ENCODE data around the gene PCSK5. TPM values are rescaled to one million over a fixed set of nuclear protein-coding genes. Genes with fewer than 3 reads are reported as not detected.
"Not testable (repeated sequence)": the region's sequence is repeated elsewhere in the genome, so short reads cannot be mapped to it uniquely, and the experiment has no call there.

PCSK5 gene
- total RNA-seq, 2 experiments from 2014 or later = 3.0 to 3.1 TPM

GRCh38 chr9:76032797-76033373 lies 142.4 kb downstream of the PCSK5 start:
- intact Hi-C loops (cut with DNase I, micrococcal nuclease) = no loop called here
- H3K27me3 Mint-ChIP-seq = no peaks in the 10 kb centered on the region
- no peak for DNase-seq
- H3K9me3 Mint-ChIP-seq (ENCODE audit: low read depth) = no peaks in the 10 kb centered on the region
- ChIA-PET CTCF (no interaction called here), POLR2A (no interaction called here)
- peaks cover 13% of the 10 kb centered on the region for H3K36me3 Mint-ChIP-seq (ENCODE audit: low read depth)
- peak overlapping the region; percentile 33 for H3K4me3 Mint-ChIP-seq
- ATAC-seq = no peak
- H3K4me1 Mint-ChIP-seq = peaks cover 36% of the 10 kb centered on the region
- no peak overlapping the region for H3K27ac Mint-ChIP-seq

GRCh38 chr9:76034049-76034448 lies 143.6 kb downstream of the PCSK5 start:
- peaks cover 10% of the 10 kb centered on the region for H3K36me3 Mint-ChIP-seq (ENCODE audit: low read depth)
- H3K27ac Mint-ChIP-seq = no peak overlapping the region
- H3K4me3 Mint-ChIP-seq = no peak overlapping the region
- H3K4me1 Mint-ChIP-seq = peaks cover 28% of the 10 kb centered on the region
- H3K27me3 Mint-ChIP-seq = no peaks in the 10 kb centered on the region
- intact Hi-C loops (cut with DNase I, micrococcal nuclease) = no loop called here
- no peaks in the 10 kb centered on the region for H3K9me3 Mint-ChIP-seq (ENCODE audit: low read depth)
- peak; percentile 42 for ATAC-seq
- ChIA-PET CTCF (interaction anchor here (0.6 kb wide), 1 partner anchor 39 kb away, joined by 3 read pairs; no protein-coding TSS in a partner anchor), POLR2A (no interaction called here)
- no peak for DNase-seq

DNA sequence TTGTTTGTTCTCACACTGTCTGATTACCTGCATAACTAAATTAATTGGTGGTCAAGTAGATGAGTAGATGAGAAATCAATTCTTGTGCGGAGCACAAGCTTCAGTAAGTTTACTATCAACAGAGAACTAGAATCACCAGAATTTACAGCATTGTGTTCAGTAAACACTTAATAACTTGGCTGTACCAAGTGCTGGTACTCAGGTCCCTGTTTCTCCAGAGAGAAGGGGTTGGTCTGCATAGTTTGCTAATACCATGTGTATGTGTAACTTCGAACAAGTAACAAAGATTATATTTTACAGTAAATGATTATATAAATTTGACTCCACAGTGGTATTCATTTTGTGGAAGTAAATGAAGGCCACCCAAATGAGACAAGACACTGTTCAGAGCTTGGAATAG lies 146.3 kb downstream of the PCSK5 start:
- ChIA-PET POLR2A (no interaction called here), CTCF (no interaction called here)
- Mint-ChIP-seq H3K27me3 (no peaks in the 10 kb centered on the region), H3K4me1 (peaks cover 29% of the 10 kb centered on the region), H3K4me3 (no peak overlapping the region), H3K27ac (no peak overlapping the region), H3K36me3 (ENCODE audit: low read depth) (peaks cover 4% of the 10 kb centered on the region), H3K9me3 (ENCODE audit: low read depth) (no peaks in the 10 kb centered on the region)
- no peak for DNase-seq
- no peak for ATAC-seq
- intact Hi-C loops (cut with DNase I, micrococcal nuclease) = no loop called here

- Mint-ChIP-seq H3K27ac (no peak overlapping the region), H3K4me3 (no peak overlapping the region), H3K9me3 (ENCODE audit: low read depth) (no peaks in the 10 kb centered on the region), H3K4me1 (peaks cover 20% of the 10 kb centered on the region), H3K27me3 (no peaks in the 10 kb centered on the region), H3K36me3 (ENCODE audit: low read depth) (peaks cover 4% of the 10 kb centered on the region)
- no peak for DNase-seq
- intact Hi-C loops (cut with DNase I, micrococcal nuclease) = no loop called here
- no peak for ATAC-seq
- POLR2A ChIA-PET = interaction anchor here (0.8 kb wide), 1 partner anchor 12 kb away, joined by 6 read pairs; no protein-coding TSS in a partner anchor
- CTCF ChIA-PET = no interaction called here
Observed at GRCh38 chr9:76037587-76038225, 147.2 kb downstream of the PCSK5 start.

GRCh38 chr9:76038431-76038830 lies 148.0 kb downstream of the PCSK5 start:
- Mint-ChIP-seq H3K36me3 (ENCODE audit: low read depth) (peaks cover 4% of the 10 kb centered on the region), H3K9me3 (ENCODE audit: low read depth) (no peaks in the 10 kb centered on the region), H3K27me3 (no peaks in the 10 kb centered on the region), H3K4me3 (no peak overlapping the region), H3K4me1 (peaks cover 16% of the 10 kb centered on the region), H3K27ac (no peak overlapping the region)
- POLR2A ChIA-PET = no interaction called here
- intact Hi-C loops (cut with DNase I, micrococcal nuclease) = no loop called here
- no peak for DNase-seq
- ATAC-seq = no peak
- CTCF ChIA-PET = no interaction called here

DNA sequence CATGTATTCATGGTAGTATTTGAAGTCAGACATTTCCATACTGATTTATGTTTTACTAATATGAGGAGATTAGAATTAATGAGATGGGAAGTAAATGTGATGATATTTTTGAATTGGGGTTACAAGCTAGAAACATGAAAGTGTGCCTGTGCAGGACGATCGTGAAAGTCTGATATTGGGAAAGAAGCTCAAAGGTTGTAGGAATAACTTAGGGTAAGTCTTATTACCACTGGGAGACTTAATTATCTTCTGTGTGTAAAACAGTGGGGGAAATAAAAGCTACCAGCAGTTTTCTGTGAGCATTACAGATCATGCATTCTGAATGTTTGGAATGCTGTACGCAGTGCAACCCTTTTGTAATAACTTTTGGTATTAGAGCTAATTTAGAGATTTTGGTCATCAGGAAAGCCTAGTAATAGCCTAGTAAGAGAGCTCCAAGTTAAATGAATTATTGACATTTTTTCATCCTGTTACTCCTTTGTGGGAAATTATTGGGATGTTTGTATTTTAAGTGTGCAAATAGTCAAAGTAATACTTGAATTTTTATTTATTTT lies 153.9 kb downstream of the PCSK5 start:
- DNase-seq (no peak), ATAC-seq (no peak)
- no peaks in the 10 kb centered on the region for H3K9me3 Mint-ChIP-seq (ENCODE audit: low read depth)
- peaks cover 2% of the 10 kb centered on the region for H3K4me1 Mint-ChIP-seq
- H3K4me3 Mint-ChIP-seq = no peak overlapping the region
- POLR2A ChIA-PET = no interaction called here
- intact Hi-C loops (cut with DNase I, micrococcal nuclease) = no loop called here
- no peak overlapping the region for H3K27ac Mint-ChIP-seq
- H3K27me3 Mint-ChIP-seq = no peaks in the 10 kb centered on the region
- CTCF ChIA-PET = interaction anchor here (0.7 to 1.1 kb wide), 2 partner anchors 13 to 189 kb away, joined by 3 to 4 read pairs; no protein-coding TSS in a partner anchor
- no peaks in the 10 kb centered on the region for H3K36me3 Mint-ChIP-seq (ENCODE audit: low read depth)

GRCh38 chr9:76045221-76045620 lies 154.7 kb downstream of the PCSK5 start:
- no peak overlapping the region for H3K4me3 Mint-ChIP-seq
- H3K4me1 Mint-ChIP-seq = peaks cover 2% of the 10 kb centered on the region
- no peak overlapping the region for H3K27ac Mint-ChIP-seq
- H3K27me3 Mint-ChIP-seq = no peaks in the 10 kb centered on the region
- ChIA-PET POLR2A (no interaction called here), CTCF (interaction anchor here (1.1 kb wide), 1 partner anchor 12 kb away, joined by 4 read pairs; no protein-coding TSS in a partner anchor)
- no peaks in the 10 kb centered on the region for H3K36me3 Mint-ChIP-seq (ENCODE audit: low read depth)
- intact Hi-C loops (cut with DNase I, micrococcal nuclease) = no loop called here
- H3K9me3 Mint-ChIP-seq (ENCODE audit: low read depth) = no peaks in the 10 kb centered on the region
- DNase-seq (no peak), ATAC-seq (no peak)

DNA sequence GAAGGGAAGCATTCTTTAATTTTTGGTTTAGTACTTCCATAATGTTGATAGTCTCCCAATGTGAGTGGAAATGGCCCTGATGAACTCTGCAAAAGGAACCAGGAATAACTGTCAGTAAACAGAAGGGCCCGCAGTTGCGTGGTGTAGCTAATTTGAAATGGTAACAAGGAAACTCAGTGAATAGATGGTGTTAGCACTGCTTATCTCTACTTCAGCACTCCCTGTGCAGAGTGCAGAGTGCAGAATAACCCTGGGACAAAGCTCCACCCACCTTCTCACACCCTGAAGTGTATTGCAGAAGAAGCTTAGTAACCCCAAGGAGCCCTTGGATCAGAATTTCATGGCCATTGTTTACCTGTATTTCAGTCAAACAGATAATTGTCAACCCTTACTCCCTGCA lies 158.9 kb downstream of the PCSK5 start:
- Mint-ChIP-seq H3K36me3 (ENCODE audit: low read depth) (peaks cover 7% of the 10 kb centered on the region), H3K4me3 (no peak overlapping the region), H3K27ac (no peak overlapping the region), H3K4me1 (no peaks in the 10 kb centered on the region), H3K27me3 (no peaks in the 10 kb centered on the region), H3K9me3 (ENCODE audit: low read depth) (peaks cover 7% of the 10 kb centered on the region)
- ChIA-PET CTCF (no interaction called here), POLR2A (interaction anchor here (1.1 kb wide), 1 partner anchor 12 kb away, joined by 6 read pairs; no protein-coding TSS in a partner anchor)
- intact Hi-C loops (cut with DNase I, micrococcal nuclease) = no loop called here
- ATAC-seq (no peak), DNase-seq (no peak)

- Mint-ChIP-seq H3K9me3 (ENCODE audit: low read depth) (peaks cover 3% of the 10 kb centered on the region), H3K4me1 (no peaks in the 10 kb centered on the region), H3K27ac (no peak overlapping the region), H3K36me3 (ENCODE audit: low read depth) (peaks cover 12% of the 10 kb centered on the region), H3K27me3 (no peaks in the 10 kb centered on the region), H3K4me3 (no peak overlapping the region)
- ATAC-seq = no peak
- intact Hi-C loops (cut with DNase I, micrococcal nuclease) = no loop called here
- ChIA-PET POLR2A (no interaction called here), CTCF (no interaction called here)
- DNase-seq = no peak
Observed at GRCh38 chr9:76067696-76068095, 177.2 kb downstream of the PCSK5 start.

DNA sequence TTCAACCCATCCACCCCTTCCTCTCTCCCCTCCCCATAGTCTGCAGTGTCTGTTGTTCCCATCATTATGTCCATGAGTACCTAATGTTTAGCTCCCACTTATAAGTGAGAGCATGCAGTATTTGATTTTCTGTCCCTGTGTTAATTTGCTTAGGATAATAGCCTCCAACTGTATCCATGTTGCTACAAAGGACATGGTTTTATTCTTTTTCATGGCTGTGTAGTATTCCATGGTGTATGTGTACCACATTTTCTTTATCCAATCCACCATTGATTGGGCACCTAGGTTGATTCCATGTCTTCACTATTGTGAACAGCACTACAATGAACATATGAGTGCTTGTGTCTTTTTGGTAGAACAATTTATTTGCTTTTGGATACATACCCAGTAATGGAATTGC lies 187.1 kb downstream of the PCSK5 start:
- Mint-ChIP-seq H3K36me3 (ENCODE audit: low read depth) (peaks cover 26% of the 10 kb centered on the region), H3K4me1 (no peaks in the 10 kb centered on the region), H3K27me3 (no peaks in the 10 kb centered on the region), H3K27ac (no peak overlapping the region), H3K4me3 (no peak overlapping the region), H3K9me3 (ENCODE audit: low read depth) (peaks cover 9% of the 10 kb centered on the region)
- DNase-seq (no peak), ATAC-seq (no peak)
- intact Hi-C loops (cut with DNase I, micrococcal nuclease) = no loop called here
- POLR2A ChIA-PET = no interaction called here
- CTCF ChIA-PET = no interaction called here

GRCh38 chr9:76081281-76081680 lies 190.8 kb downstream of the PCSK5 start:
- CTCF ChIA-PET; H3K9me3 Mint-ChIP-seq (ENCODE audit: low read depth); POLR2A ChIA-PET; H3K4me1 Mint-ChIP-seq; H3K27me3 Mint-ChIP-seq; ATAC-seq; intact Hi-C loops (cut with DNase I, micrococcal nuclease); H3K27ac Mint-ChIP-seq; DNase-seq; H3K4me3 Mint-ChIP-seq: not testable (repeated sequence)
- H3K36me3 Mint-ChIP-seq (ENCODE audit: low read depth) = peaks cover 25% of the 10 kb centered on the region

DNA sequence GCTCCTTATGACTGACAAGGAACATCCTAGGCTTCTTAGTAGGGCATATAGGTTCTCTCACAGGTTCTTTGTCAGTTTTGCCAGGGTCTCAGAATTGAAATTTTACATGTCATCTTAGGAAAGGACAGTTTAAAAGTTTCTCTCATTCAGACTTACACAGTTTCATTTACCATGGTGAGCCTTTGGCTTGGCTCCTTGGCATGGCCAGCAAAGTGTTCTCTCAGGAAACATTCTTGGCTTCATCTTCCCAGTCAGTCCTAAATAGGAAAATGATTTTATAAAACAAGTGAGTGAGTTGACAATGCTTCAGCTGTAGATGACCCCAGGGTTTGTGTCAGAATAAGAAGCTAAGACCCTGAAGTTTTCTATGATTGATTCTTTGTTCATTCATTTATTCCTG lies 191.6 kb downstream of the PCSK5 start:
- no peaks in the 10 kb centered on the region for H3K4me1 Mint-ChIP-seq
- no peak for DNase-seq
- intact Hi-C loops (cut with DNase I, micrococcal nuclease) = no loop called here
- peaks cover 24% of the 10 kb centered on the region for H3K36me3 Mint-ChIP-seq (ENCODE audit: low read depth)
- ChIA-PET CTCF (interaction anchor here (0.8 kb wide), 1 partner anchor 196 kb away, joined by 3 read pairs; no protein-coding TSS in a partner anchor), POLR2A (no interaction called here)
- no peaks in the 10 kb centered on the region for H3K27me3 Mint-ChIP-seq
- peaks cover 9% of the 10 kb centered on the region for H3K9me3 Mint-ChIP-seq (ENCODE audit: low read depth)
- no peak for ATAC-seq
- H3K27ac Mint-ChIP-seq = no peak overlapping the region
- no peak overlapping the region for H3K4me3 Mint-ChIP-seq

All from activated CD4-positive, alpha-beta T cell treated with anti-CD3 and anti-CD28 coated beads for 36 hours (primary cell).